ENCODE results near the gene CCDC3. TPM values are rescaled to one million over a fixed set of nuclear protein-coding genes. Genes with fewer than 3 reads are reported as not detected.

The CCDC3 gene
- polyA plus RNA-seq, 1 donor from 2014 or later = 3.8 TPM

DNA sequence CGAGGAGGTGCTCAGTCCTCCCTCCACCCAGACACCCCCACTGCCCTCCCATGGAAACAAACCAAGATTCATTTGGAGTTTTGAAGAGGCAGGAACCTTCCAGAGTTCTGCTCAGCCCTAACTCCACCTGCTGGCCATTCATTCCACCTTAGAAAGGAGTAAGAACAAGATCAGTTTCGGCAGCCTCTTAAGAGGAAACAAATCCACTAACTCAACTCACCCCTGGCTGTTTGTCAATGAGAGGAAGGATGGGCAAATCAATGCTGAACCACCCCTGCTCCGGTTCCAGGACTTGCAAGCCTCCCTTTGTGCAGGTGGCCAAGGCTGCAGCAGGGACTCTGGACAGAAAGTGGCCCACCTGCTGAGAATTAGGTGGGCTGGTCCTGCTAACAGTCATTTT is 26.2 kb downstream of the CCDC3 start:
- no peak for TF ChIP-seq EZH2 (IDR thresholded peaks at IDR 0.05; ENCODE audit: borderline replicate concordance, insufficient read depth, low read length, poor library complexity, severe bottlenecking)
- TF ChIP-seq, protein P1, sequence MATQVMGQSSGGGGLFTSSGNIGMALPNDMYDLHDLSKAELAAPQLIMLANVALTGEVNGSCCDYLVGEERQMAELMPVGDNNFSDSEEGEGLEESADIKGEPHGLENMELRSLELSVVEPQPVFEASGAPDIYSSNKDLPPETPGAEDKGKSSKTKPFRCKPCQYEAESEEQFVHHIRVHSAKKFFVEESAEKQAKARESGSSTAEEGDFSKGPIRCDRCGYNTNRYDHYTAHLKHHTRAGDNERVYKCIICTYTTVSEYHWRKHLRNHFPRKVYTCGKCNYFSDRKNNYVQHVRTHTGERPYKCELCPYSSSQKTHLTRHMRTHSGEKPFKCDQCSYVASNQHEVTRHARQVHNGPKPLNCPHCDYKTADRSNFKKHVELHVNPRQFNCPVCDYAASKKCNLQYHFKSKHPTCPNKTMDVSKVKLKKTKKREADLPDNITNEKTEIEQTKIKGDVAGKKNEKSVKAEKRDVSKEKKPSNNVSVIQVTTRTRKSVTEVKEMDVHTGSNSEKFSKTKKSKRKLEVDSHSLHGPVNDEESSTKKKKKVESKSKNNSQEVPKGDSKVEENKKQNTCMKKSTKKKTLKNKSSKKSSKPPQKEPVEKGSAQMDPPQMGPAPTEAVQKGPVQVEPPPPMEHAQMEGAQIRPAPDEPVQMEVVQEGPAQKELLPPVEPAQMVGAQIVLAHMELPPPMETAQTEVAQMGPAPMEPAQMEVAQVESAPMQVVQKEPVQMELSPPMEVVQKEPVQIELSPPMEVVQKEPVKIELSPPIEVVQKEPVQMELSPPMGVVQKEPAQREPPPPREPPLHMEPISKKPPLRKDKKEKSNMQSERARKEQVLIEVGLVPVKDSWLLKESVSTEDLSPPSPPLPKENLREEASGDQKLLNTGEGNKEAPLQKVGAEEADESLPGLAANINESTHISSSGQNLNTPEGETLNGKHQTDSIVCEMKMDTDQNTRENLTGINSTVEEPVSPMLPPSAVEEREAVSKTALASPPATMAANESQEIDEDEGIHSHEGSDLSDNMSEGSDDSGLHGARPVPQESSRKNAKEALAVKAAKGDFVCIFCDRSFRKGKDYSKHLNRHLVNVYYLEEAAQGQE (IDR thresholded peaks at IDR 0.05; ENCODE audit: borderline replicate concordance) = no peak
- no peak for TF ChIP-seq RAD21 (conservative IDR thresholded peaks at IDR 0.05)
- TF ChIP-seq SMC3 (conservative IDR thresholded peaks at IDR 0.05; ENCODE audit: poor library complexity) = no peak
- no peak for TF ChIP-seq MXI1 (conservative IDR thresholded peaks at IDR 0.05; ENCODE audit: poor library complexity, severe bottlenecking)
- no peak for TF ChIP-seq TAF1 (IDR thresholded peaks at IDR 0.05; ENCODE audit: low read depth)
- TF ChIP-seq POLR2AphosphoS5 (IDR thresholded peaks at IDR 0.05) = no peak
- no peak for TF ChIP-seq EP300 (conservative IDR thresholded peaks at IDR 0.05; ENCODE audit: poor library complexity, severe bottlenecking)
- TF ChIP-seq, protein P2, sequence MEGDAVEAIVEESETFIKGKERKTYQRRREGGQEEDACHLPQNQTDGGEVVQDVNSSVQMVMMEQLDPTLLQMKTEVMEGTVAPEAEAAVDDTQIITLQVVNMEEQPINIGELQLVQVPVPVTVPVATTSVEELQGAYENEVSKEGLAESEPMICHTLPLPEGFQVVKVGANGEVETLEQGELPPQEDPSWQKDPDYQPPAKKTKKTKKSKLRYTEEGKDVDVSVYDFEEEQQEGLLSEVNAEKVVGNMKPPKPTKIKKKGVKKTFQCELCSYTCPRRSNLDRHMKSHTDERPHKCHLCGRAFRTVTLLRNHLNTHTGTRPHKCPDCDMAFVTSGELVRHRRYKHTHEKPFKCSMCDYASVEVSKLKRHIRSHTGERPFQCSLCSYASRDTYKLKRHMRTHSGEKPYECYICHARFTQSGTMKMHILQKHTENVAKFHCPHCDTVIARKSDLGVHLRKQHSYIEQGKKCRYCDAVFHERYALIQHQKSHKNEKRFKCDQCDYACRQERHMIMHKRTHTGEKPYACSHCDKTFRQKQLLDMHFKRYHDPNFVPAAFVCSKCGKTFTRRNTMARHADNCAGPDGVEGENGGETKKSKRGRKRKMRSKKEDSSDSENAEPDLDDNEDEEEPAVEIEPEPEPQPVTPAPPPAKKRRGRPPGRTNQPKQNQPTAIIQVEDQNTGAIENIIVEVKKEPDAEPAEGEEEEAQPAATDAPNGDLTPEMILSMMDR (IDR thresholded peaks at IDR 0.05; ENCODE audit: poor library complexity, severe bottlenecking) = no peak
- Histone ChIP-seq H3K9me2 (ENCODE audit: insufficient read depth, low read length) (no peaks in the 10 kb centered on the region), H3F3A (ENCODE audit: insufficient read depth, low read length, poor library complexity, severe bottlenecking) (no peaks in the 10 kb centered on the region), H3K36me3 (ENCODE audit: insufficient read depth, low read length) (no peaks in the 10 kb centered on the region), H2AFZ (ENCODE audit: low read depth, low read length) (no peak overlapping the region), H3K79me2 (replicated peaks; ENCODE audit: insufficient read depth, low read length) (no peaks in the 10 kb centered on the region), H3K9me3 (ENCODE audit: low read length) (no peaks in the 10 kb centered on the region), H3K27ac (ENCODE audit: low read length) (no peak overlapping the region), H3K4me2 (ENCODE audit: low read length) (no peak overlapping the region), H4K20me1 (ENCODE audit: insufficient read depth) (no peaks in the 10 kb centered on the region), H3K27me3 (ENCODE audit: insufficient read depth, low read depth, low read length) (no peaks in the 10 kb centered on the region), H3K9ac (ENCODE audit: low read length) (no peak overlapping the region), H3K4me3 (ENCODE audit: low read length) (no peak overlapping the region)

DNA sequence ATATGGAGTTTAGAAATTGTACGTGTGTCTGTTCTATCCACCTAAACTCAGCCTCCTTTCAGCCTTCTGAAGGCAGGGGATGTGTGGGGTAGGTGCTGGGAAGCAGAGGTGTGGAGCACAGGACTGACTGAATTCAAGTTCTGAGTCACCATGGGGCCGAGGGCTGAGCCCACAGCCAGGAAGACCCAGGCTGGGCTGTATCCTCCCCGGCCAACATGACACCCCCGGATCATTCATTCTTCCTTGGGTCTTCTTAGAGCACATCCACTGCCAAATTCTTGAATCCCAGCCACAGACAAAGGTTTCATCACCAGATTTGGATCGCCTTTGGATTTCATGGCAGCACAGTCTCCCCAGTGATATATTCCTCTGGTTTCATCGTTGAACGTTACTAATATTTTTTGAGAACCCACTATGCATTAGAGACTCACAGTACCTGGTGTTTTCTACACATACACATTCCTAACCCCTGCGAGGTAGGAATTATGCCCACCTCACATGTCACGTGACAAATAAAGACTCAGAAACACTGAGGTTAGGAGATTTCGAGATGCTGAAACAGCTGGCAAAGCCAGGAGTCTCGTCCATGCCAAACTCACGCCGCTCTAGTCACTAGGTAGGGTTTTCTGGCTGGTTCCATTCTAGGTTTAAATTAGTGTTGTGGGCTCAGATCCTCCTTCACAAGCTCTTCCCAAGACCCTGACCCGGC is 26.9 kb downstream of the CCDC3 start:
- TF ChIP-seq SMC3 (conservative IDR thresholded peaks at IDR 0.05; ENCODE audit: poor library complexity) (no peak), TAF1 (IDR thresholded peaks at IDR 0.05; ENCODE audit: low read depth) (no peak), POLR2AphosphoS5 (IDR thresholded peaks at IDR 0.05) (no peak), EP300 (conservative IDR thresholded peaks at IDR 0.05; ENCODE audit: poor library complexity, severe bottlenecking) (no peak), RAD21 (conservative IDR thresholded peaks at IDR 0.05) (no peak), MXI1 (conservative IDR thresholded peaks at IDR 0.05; ENCODE audit: poor library complexity, severe bottlenecking) (no peak), EZH2 (IDR thresholded peaks at IDR 0.05; ENCODE audit: borderline replicate concordance, insufficient read depth, low read length, poor library complexity, severe bottlenecking) (no peak)
- TF ChIP-seq, protein P2 (IDR thresholded peaks at IDR 0.05; ENCODE audit: poor library complexity, severe bottlenecking) = no peak
- TF ChIP-seq, protein P1 (IDR thresholded peaks at IDR 0.05; ENCODE audit: borderline replicate concordance) = no peak
- no peaks in the 10 kb centered on the region for H3K27me3 ChIP-seq (ENCODE audit: insufficient read depth, low read depth, low read length)
- no peak overlapping the region for H3K27ac ChIP-seq (ENCODE audit: low read length)
- no peaks in the 10 kb centered on the region for H3K79me2 ChIP-seq (replicated peaks; ENCODE audit: insufficient read depth, low read length)
- H3F3A ChIP-seq (ENCODE audit: insufficient read depth, low read length, poor library complexity, severe bottlenecking) = no peaks in the 10 kb centered on the region
- H4K20me1 ChIP-seq (ENCODE audit: insufficient read depth) = no peaks in the 10 kb centered on the region
- H3K36me3 ChIP-seq (ENCODE audit: insufficient read depth, low read length) = no peaks in the 10 kb centered on the region
- H3K9me2 ChIP-seq (ENCODE audit: insufficient read depth, low read length) = no peaks in the 10 kb centered on the region
- no peaks in the 10 kb centered on the region for H3K9me3 ChIP-seq (ENCODE audit: low read length)
- no peak overlapping the region for H3K9ac ChIP-seq (ENCODE audit: low read length)
- H3K4me3 ChIP-seq (ENCODE audit: low read length) = no peak overlapping the region
- no peak overlapping the region for H2AFZ ChIP-seq (ENCODE audit: low read depth, low read length)
- H3K4me2 ChIP-seq (ENCODE audit: low read length) = no peak overlapping the region

Measured in neural cell (in vitro differentiated cells).